Adrenal gland (tissue), 12 donors: ENCODE measurements around the gene IRF4. TPM values are rescaled to one million over a fixed set of nuclear protein-coding genes. Genes with fewer than 3 reads are reported as not detected.

Source experiments
- DNase-seq, 7 donors: peaks; one replicate each; pipeline ENCODE4 v3.0.0-alpha.2; 2019 to 2020
- H3K27ac ChIP-seq, 5 donors: fragments of 200-600 bp; sonication (generic) in 4 of 5; 1 replicate in 3 of 5; 2 replicates in 2 of 5; pipeline versions ENCODE4 v1.5.1 to v1.8.0; 2016 to 2020; ENCODE audit warnings: mild to moderate bottlenecking in 1 of 5
- H3K27me3 ChIP-seq: fragments of 200-600 bp; 2 replicates; pipeline ENCODE4 v1.8.0; 2021
- H3K36me3 ChIP-seq, 2 donors: fragments of 200-600 bp; replicated peaks in 1 of 2; 1 replicate in 1 of 2; 2 replicates in 1 of 2; pipeline versions ENCODE4 v1.5.1 to v1.8.0; 2018 to 2022
- H3K4me1 ChIP-seq, 2 donors: fragments of 200-600 bp; replicated peaks in 1 of 2; 1 replicate in 1 of 2; 2 replicates in 1 of 2; pipeline versions ENCODE4 v1.5.1 to v1.8.0; 2018 to 2021
- H3K4me3 ChIP-seq, 4 donors: fragments of 200-600 bp; sonication (generic) in 3 of 4; one replicate each; pipeline ENCODE4 v1.5.1; 2016 to 2018
- H3K9me3 ChIP-seq, 3 donors: fragments of 200-600 bp; sonication (generic) in 1 of 3; replicated peaks in 1 of 3; 1 replicate in 2 of 3; 2 replicates in 1 of 3; pipeline versions ENCODE4 v1.5.1 to v1.8.0; 2016 to 2021
- CTCF ChIP-seq, 6 experiments: fragments of 450-650 bp in 4 of 6; fragments of 200-600 bp in 2 of 6; sonication (generic) in 1 of 6; IDR thresholded peaks; 1 replicate in 5 of 6; 2 replicates in 1 of 6; pipeline versions ENCODE4 v1.5.1 to v1.8.0; 2016 to 2021; ENCODE audit warnings: antibody characterized with exemption in 6 of 6, mild to moderate bottlenecking in 2 of 6, moderate library complexity in 1 of 6
- POLR2A ChIP-seq, 2 donors: fragments of 450-650 bp; IDR thresholded peaks; one replicate each; pipeline ENCODE4 v1.6.1; 2017; ENCODE audit warnings: antibody characterized with exemption in 2 of 2, mild to moderate bottlenecking in 2 of 2, moderate library complexity in 1 of 2
- WGBS, 4 donors: extraction: QIAGEN DNeasy Blood & Tissue Kit in 2 of 4; methylation state at CpG; one replicate each; pipeline versions ENCODE4 v1.1.5 to v1.1.7; 2013 to 2017; 5-methylcytosine and 5-hydroxymethylcytosine counted together
- intact Hi-C, 2 donors: fragments of 100-400 bp; cut with DNase I; formaldehyde crosslinking; loops; one replicate each; pipeline versions ENCODE4 v1.14.1 to v1.15.0; 2022 to 2023
- polyA plus RNA-seq, 3 donors: library from polyadenylated mRNA; stranded (reverse); fragments of 200-250 nt in 2 of 3; fragments of 350-450 nt in 1 of 3; fragmentation: Illumina TruSeq in 1 of 3; extraction: RNeasy Lipid Tissue Mini Kit (QIAGEN cat#74804) in 1 of 3; gene quantifications; one replicate each; pipeline ENCODE4 v1.2.3, GENCODE V29; 2013 to 2014
- total RNA-seq, 9 donors: library from RNA; depleted of rRNA in 4 of 9; stranded (reverse); fragments of >200 nt in 4 of 9; fragments of 120-200 nt in 1 of 9; fragmentation: NEBNext Ultra II Directional in 1 of 9; extraction: Animal tissue kit (Norgen Biotek cat#: 25700) in 1 of 9; gene quantifications; one replicate each; pipeline versions ENCODE4 v1.1.0 to v1.2.4, GENCODE V29; 2013 to 2023
- donor health status: healthy with polysubstance abuse.
- donor health status: Bipolar disorder and iron deficiency.
- donor health status: DM: yes; HTN: yes; CAD: no.
- donor health status: DM: no; HTN: no; CAD: no.
- donor health status: DM: no; HTN: no; CAD: no.
- donor health status: DM: yes; HTN: yes; CAD: no.

IRF4 gene
- total and polyA plus RNA-seq, 12 donors, result 0.06 to 1.5 (median 0.48) TPM; not detected in 1

- intact Hi-C loops, result no loop called here
- H3K4me1 ChIP-seq, result no peaks in the 10 kb centered on the region
- H3K27me3 ChIP-seq, result peaks cover 41% of the 10 kb centered on the region
- no peak for DNase-seq
- 80 to 84% (median 82%) methylated on average over 25 to 26 of the region's 26 CpGs for WGBS, 4 donors
- H3K36me3 ChIP-seq, result no peaks in the 10 kb centered on the region
- no peak overlapping the region for H3K4me3 ChIP-seq
- H3K9me3 ChIP-seq, result no peaks in the 10 kb centered on the region
- no peak overlapping the region for H3K27ac ChIP-seq
- TF ChIP-seq POLR2A (IDR thresholded peaks at IDR 0.05), result no peak
- no peak for TF ChIP-seq CTCF (IDR thresholded peaks at IDR 0.05)
These were observed 11.0 kb upstream of the IRF4 start for GRCh38 chr6:380234-381218.

GRCh38 chr6:381742-382461 lies 9.7 kb upstream of the IRF4 start:
- Histone ChIP-seq H3K4me3 (no peak overlapping the region), H3K27me3 (peaks cover 33% of the 10 kb centered on the region), H3K9me3 (no peaks in the 10 kb centered on the region), H3K27ac (no peak overlapping the region), H3K36me3 (no peaks in the 10 kb centered on the region), H3K4me1 (no peaks in the 10 kb centered on the region)
- 83 to 89% (median 86%) methylated on average over 17 of the region's 17 CpGs for WGBS, 4 donors
- DNase-seq, result no peak
- TF ChIP-seq POLR2A (IDR thresholded peaks at IDR 0.05), result no peak
- no peak for TF ChIP-seq CTCF (IDR thresholded peaks at IDR 0.05)
- intact Hi-C loops, result no loop called here

- no peaks in the 10 kb centered on the region for H3K9me3 ChIP-seq
- WGBS, 4 donors, result 72 to 83% (median 80%) methylated on average over 19 to 22 of the region's 22 CpGs
- H3K36me3 ChIP-seq, result no peaks in the 10 kb centered on the region
- DNase-seq, result no peak
- intact Hi-C loops, result no loop called here
- no peaks in the 10 kb centered on the region for H3K4me1 ChIP-seq
- no peak overlapping the region for H3K27ac ChIP-seq
- H3K27me3 ChIP-seq, result peaks cover 30% of the 10 kb centered on the region
- TF ChIP-seq POLR2A (IDR thresholded peaks at IDR 0.05) (no peak), CTCF (IDR thresholded peaks at IDR 0.05) (no peak)
- no peak overlapping the region for H3K4me3 ChIP-seq
These were observed 8.4 kb upstream of the IRF4 start for GRCh38 chr6:382883-383810.
